ENCODE results near the gene NPHP4. TPM values are rescaled to one million over a fixed set of nuclear protein-coding genes. Genes with fewer than 3 reads are reported as not detected.

NPHP4 gene
- total and polyA plus RNA-seq, 7 donors, result 1.3 to 2.8 (median 1.8) TPM

DNA sequence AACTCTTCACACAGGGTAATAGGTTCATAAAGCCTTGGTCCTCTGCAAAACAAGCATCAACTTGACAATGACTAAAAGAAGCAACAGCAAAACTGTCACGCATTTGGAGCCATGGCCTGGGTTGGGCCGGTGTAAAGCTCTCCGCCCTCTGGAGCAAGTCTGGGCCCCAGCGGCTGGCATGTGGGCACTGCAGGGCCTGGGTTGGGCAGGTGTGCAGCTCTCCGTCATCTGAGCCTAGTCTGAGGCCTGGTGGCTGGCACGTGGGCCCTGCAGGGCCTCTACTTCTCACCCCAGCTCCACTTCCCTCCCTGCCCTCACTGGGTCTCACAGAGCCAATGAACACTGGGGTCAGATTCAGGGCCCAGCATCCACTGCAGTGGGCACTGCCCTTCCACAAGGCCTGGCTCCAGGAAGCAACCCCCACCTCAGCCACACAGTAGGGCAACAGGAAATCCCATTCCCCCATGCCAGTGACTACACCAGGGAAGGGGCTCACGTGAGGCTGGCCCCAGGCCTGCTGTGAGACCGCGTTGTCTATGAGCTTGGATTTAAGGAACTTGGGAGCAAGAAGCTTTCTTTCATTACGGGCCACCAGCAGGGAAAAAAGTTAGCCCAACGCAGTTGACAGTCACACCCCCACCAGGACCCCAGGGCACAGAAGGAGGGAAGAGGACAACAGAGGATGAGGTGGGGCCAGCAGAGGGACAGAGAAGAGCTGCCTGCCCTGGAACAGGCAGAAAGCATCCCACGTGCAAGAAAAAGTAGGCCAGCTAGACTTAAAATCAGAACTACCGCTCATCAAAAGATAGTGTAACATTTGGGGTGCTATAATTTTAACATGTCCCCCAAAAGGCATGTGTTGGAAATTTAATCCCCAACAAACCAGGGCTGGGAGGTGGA is 52.7 kb downstream of the NPHP4 start:
- WGBS, 3 donors, result 84 to 88% (median 86%) methylated on average over 13 of the region's 13 CpGs
- H3K9me3 ChIP-seq, result no peaks in the 10 kb centered on the region
- no peaks in the 10 kb centered on the region for H3K4me1 ChIP-seq
- no peak overlapping the region for H3K27ac ChIP-seq
- no peaks in the 10 kb centered on the region for H3K27me3 ChIP-seq (ENCODE audit: insufficient read depth in 3 of 3, low read length in 2 of 3)
- no peak overlapping the region for H3K4me3 ChIP-seq
- no peaks in the 10 kb centered on the region for H3K36me3 ChIP-seq (ENCODE audit: insufficient read depth in 1 of 2, low read depth in 1 of 2)
- DNase-seq, result no peak
- ATAC-seq, result no peak
- intact Hi-C loops (cut with DNase I), result no loop called here
- TF ChIP-seq, protein P1, sequence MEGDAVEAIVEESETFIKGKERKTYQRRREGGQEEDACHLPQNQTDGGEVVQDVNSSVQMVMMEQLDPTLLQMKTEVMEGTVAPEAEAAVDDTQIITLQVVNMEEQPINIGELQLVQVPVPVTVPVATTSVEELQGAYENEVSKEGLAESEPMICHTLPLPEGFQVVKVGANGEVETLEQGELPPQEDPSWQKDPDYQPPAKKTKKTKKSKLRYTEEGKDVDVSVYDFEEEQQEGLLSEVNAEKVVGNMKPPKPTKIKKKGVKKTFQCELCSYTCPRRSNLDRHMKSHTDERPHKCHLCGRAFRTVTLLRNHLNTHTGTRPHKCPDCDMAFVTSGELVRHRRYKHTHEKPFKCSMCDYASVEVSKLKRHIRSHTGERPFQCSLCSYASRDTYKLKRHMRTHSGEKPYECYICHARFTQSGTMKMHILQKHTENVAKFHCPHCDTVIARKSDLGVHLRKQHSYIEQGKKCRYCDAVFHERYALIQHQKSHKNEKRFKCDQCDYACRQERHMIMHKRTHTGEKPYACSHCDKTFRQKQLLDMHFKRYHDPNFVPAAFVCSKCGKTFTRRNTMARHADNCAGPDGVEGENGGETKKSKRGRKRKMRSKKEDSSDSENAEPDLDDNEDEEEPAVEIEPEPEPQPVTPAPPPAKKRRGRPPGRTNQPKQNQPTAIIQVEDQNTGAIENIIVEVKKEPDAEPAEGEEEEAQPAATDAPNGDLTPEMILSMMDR (IDR thresholded peaks at IDR 0.05), result no peak

DNA sequence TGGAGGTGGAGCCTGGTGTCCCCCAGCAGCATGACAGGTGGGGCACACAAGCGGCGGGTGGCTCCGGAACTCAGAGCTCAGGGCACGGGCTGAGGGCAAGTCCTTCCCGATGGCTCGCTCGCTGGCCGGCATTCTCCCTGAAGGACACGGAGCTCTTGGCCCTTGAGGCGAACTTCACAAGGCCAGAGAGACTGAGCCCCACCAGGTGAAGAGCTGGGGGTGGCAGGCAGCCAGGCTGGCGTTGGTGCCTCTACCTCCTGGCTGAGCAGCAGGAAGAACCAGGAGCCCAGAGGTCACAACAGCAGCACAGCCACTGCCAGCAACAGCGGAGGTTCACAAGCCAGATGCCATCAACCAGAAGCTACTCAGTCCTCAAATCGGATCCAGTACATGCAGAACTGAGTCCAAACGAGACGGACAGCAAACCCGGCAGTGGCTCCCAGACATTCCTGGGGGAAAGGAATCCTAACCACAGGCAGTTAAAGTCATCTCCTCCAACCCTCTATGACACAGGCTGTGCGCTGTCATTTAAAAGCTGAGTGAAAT is 54.1 kb downstream of the NPHP4 start:
- DNase-seq, result no peak

GRCh38 chr1:5937373-5937857 is 54.8 kb downstream of the NPHP4 start:
- WGBS, 3 donors, result 92 to 94% (median 93%) methylated on average over 9 of the region's 9 CpGs
- H3K27ac ChIP-seq, result no peak overlapping the region
- DNase-seq (no peak), ATAC-seq (no peak)
- H3K36me3 ChIP-seq (ENCODE audit: insufficient read depth in 1 of 2, low read depth in 1 of 2), result peaks cover 0 to 1% of the 10 kb centered on the region in 2 donors
- no peaks in the 10 kb centered on the region for H3K4me1 ChIP-seq
- H3K4me3 ChIP-seq, result no peak overlapping the region
- H3K9me3 ChIP-seq, result no peaks in the 10 kb centered on the region
- intact Hi-C loops (cut with DNase I), result no loop called here
- TF ChIP-seq, protein P1 (IDR thresholded peaks at IDR 0.05), result no peak
- peaks cover 0 to 2% (median 0%) of the 10 kb centered on the region in 3 donors for H3K27me3 ChIP-seq (ENCODE audit: insufficient read depth in 3 of 3, low read length in 2 of 3)

More for the DNA sequence above, 54.1 kb downstream of the NPHP4 start:
- 83 to 87% (median 87%) methylated on average over 17 of the region's 17 CpGs for WGBS, 3 donors
- Histone ChIP-seq H3K4me1 (no peaks in the 10 kb centered on the region), H3K9me3 (no peaks in the 10 kb centered on the region), H3K36me3 (ENCODE audit: insufficient read depth in 1 of 2, low read depth in 1 of 2) (no peaks in the 10 kb centered on the region), H3K4me3 (no peak overlapping the region), H3K27ac (no peak overlapping the region), H3K27me3 (ENCODE audit: insufficient read depth in 3 of 3, low read length in 2 of 3) (peaks cover 0 to 2% (median 0%) of the 10 kb centered on the region in 3 donors)
- intact Hi-C loops (cut with DNase I), result no loop called here
- no peak for ATAC-seq
- TF ChIP-seq, protein P1 (IDR thresholded peaks at IDR 0.05), result no peak

DNA sequence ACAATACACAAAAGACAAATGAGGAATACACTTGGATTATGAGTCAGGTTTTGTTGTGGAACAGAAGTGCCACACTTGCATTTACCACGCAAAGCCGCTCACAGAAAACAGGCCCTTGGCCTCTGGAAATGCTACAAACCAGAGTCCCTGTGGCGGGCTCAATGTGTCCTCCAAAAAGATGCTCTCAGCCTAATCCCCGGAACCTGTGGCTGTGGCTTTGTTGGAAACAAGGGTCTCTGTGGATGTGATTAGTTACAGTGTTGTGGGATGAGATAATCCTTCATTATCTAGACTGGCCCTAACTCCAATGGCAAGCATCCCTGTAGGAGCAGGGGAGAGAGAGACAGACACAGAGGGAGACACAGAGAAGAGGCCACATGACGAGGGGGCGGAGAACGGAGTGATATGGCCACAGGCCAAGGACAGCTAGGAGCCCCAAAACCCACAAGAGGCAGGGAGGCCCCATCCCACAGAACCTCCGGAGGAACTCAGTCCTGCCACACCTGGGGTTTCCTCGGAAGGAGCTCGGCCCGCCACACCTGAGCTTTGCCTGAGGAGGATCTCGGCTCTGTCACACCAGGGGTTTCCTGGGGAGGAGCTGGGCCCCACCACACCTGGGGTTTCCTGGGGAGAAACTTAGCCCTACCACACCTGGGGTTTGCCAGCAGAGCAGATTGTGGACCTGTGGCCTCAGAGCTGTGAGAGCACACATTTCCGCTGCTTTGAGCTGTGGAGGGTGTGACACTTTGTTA is 55.4 kb downstream of the NPHP4 start:
- Histone ChIP-seq H3K27me3 (ENCODE audit: insufficient read depth in 3 of 3, low read length in 2 of 3) (peaks cover 0 to 2% (median 0%) of the 10 kb centered on the region in 3 donors), H3K4me1 (no peaks in the 10 kb centered on the region), H3K9me3 (no peaks in the 10 kb centered on the region), H3K27ac (no peak overlapping the region), H3K4me3 (no peak overlapping the region), H3K36me3 (ENCODE audit: insufficient read depth in 1 of 2, low read depth in 1 of 2) (peaks cover 0 to 3% of the 10 kb centered on the region in 2 donors)
- TF ChIP-seq, protein P1 (IDR thresholded peaks at IDR 0.05), result no peak
- no peak for ATAC-seq
- WGBS, 3 donors, result 91 to 95% (median 93%) methylated on average over 12 to 13 of the region's 13 CpGs
- intact Hi-C loops (cut with DNase I), result no loop called here
- no peak for DNase-seq
